GM21529 (cell line): Measurements from ENCODE around the gene PTH1R.
A peak's percentile ranks its signal among the peaks of the same experiment; 100 is the strongest.
"Not testable (repeated sequence)": the region's sequence is repeated elsewhere in the genome, so short reads cannot be mapped to it uniquely, and the experiment has no call there.

Source experiments
- ATAC-seq: cut with Tn5 transposase; IDR thresholded peaks from one replicate; pipeline ENCODE4 v1.9.1; 2021; ENCODE audit not compliant: unreplicated experiment

Gene PTH1R

DNA sequence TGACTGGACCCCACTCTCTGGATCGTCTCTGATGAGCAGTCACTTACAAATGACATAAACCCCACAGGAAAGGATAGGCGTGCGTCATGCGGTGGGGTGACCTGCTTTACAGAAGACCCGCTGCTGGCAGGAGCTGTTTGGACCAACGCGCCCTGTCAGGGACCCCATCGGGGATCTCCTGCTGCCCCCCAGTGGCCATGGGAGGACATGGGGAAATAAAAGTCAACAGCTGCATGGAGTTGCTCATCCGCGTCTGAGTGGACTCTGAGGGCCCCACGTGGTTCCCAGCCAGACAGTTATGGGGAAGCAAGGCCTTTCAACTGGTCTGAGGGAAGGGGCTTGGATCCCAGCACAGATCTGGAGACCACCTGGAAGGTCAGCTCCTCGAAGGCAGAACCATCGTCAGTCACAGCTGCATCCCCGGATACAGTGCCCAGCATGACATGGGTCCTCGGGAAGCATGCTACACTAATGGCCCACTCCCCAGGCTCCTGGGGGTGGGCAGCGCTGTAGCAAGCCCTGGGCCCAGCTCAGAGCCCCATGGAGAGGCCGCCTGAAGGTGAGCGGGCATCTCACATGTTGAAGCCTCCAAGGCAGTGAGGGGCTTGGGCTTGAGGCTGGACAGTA is 32.1 kb downstream of the PTH1R start:
- ATAC-seq = peak; percentile 67

DNA sequence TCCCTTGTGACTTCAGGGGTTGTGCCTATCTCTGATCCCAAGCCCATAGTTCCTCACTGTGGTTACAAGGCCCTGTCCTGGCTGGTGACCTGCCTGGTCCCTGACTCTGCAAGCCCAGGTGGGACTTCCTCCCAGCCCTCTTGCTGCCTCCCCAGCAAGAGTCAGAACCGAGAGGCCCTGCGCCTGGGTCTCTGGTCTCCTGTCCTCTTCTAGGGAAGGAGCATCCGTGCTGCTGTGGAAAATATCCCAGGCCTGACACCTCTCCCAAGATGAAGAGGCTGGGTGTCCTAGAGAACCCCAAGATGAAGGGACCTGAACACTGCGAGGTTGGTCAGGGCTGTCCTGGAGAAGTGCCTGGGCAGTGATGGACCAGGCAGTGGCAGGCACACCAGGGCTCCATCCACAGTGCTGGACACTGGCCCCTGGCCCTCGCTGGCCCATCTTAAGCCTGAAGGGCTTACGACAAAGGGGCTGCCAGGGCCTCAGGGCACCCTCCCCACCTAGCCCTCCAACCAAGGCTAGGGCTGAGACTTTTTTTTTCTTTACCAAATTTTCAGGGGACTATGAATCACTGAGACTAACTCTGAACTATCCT is 32.7 kb downstream of the PTH1R start:
- no peak for ATAC-seq

DNA sequence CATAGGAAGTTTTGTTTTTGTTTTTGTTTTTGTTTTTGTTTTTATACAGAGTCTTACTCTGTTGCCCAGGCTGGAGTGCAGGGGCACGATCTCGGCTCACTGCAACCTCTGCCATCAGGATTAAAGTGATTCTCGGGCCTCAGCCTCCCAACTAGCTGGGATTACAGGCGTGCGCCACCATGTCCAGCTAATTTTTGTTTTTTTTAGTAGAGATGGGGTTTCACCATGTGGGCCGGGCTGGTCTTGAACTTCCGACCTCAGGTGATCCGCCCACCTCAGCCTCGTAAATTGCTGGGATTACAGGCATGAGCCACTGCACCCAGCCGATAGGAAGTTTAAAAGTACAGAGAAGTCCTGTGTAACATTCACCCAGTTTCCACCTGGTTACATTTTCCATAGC is 33.4 kb downstream of the PTH1R start:
- ATAC-seq = not testable (repeated sequence)

DNA sequence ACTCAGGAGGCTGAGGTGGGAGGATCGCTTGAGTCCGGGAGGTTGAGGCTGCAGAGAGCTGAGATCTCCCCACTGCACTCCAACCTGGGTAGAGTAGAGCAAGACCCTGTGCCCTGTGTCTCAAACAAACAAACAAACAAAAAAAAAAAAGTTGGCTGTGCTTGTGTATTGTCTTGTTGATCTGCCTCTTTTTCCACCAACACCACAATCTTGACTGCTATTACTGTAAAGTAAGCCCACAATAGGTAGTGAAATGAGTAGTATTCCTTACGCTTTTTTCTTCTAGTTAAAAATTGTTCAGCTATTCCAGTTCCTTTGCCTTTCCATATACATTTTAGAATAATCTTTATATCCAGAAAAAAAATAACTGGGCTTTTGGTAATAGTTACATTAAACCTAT is 35.5 kb downstream of the PTH1R start:
- no peak for ATAC-seq

DNA sequence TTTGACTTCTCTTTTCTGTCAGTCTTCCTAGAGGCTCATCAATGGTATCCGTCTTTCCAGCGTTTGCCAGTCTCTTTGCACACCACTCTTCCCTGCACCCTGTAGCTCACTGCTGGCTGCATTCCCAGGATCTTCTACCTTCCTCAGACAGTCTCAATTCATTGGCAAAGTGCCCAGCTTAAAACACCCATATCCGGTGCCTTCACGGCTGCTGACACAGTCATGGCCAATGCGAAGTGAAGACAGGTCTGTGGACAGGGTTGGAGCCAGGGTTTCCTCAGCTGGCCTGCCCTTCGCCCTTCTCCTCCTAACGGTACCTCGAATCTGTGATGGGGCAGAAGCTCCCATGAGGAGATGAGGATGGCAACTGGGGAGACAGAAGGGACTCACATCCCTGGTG is 36.1 kb downstream of the PTH1R start:
- no peak for ATAC-seq

DNA sequence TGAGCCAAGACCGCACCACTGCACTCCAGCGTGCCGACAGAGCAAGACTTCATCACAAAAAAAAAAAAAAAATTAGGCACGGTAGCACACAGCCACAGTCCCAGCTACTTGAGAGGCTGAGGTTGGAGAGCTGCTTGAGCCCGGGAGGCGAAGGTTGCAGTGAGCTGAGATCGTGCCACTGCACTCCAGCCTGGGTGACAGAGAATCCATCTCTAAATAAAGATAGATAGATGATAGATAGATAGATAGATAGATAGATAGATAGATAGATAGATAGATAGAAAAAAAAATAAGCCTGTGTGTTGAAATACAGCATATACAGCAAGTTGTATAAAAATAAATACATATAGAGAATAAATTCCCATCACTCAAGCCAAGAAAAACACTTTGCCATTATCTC is 37.3 kb downstream of the PTH1R start:
- no peak for ATAC-seq

DNA sequence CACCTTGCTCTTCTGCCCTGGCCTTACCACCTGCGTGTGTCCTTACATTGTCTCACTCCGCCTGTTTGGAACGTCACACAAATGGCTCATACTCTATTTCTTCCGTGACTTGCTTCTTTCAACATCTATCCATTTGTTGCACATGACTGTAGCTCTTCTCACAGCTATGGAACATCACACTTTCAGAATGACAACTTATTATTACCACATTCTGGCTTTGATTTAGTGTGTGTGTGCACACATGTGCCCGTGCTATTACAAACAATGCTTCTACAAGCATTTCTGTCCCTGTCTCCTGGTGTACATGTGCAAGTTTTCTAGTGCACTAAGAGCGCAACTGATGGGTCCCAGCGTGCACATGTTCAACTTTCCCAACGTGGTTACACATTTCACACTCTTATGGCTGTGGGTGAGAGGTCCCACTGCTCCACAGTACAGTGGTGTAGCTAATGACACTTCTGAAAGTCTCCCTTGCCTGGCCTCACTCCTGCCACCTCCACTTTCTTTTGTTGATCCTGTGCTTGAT is 37.8 kb downstream of the PTH1R start:
- no peak for ATAC-seq

DNA sequence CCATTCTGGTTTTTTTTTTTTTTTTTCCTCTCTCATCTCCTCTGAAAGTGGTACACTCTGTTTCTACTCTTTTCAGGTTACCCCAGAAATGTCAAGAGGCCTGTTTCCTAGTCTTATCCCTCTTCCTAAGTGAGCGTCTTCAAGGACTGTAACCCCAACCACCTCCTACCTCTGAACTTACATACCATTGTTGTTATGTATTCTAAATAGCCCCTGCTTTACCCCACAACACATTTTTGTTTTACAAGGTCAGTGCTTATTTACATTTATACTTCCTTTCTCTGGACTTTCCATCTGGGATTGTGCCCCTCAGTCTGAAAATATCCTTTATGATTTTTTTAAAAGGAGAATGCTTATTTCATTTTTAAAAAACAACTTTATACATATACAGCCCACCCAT is 38.8 kb downstream of the PTH1R start:
- no peak for ATAC-seq

DNA sequence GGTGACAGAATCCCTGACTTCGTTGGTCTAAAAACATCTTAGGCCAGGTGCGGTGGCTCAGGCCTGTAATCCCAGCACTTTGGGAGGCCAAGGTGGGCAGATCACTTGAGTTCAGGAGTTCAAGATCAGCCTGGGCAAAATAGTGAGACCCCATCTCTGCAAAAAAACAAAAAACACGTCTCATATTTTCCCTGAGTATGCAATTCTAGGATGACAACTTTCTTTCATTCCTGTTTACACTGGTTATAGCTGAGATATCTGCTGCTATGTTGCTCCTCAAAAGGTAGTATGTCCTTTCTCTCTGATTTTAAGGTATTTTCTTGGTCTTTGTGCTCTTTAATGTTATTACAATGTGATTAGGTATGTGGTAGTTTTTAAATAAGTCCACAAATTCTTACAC is 39.3 kb downstream of the PTH1R start:
- ATAC-seq = no peak

DNA sequence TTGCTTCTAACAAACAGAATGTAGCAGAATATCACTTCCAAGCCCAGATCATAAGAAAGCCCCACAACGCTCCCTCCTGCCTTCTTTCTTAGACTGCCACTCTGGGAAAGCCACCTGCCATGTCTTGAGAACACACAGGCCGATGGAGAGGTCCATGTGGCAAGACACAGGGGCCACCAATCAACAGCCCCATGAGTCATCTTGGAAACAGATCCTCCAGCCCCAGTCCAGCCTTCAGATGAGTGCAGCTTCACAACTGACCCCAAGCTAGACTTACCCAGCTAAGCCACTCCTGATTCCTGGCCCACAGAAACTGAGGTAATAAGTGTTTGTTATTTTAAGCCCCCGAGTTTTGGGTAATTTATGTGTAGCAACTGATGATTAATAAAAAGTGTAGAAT is 39.7 kb downstream of the PTH1R start:
- ATAC-seq = no peak

DNA sequence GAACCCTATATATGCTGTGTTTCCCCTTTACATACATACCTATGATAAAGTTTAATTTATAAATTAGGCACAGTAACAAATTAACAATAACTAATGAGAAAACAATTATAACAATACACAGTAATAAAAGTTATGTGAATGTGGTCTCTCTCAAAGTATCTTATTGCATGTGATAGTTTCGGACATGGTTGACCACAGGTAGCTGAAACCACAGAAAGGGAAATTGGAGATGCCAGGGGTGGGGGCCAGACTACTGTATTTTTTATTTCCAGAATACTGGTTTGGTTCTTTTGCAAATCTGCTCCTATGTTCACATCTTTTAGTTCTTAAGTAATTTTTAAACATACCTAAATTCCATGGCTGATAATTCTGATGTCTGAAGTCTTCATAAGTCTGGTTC is 40.7 kb downstream of the PTH1R start:
- ATAC-seq = no peak

DNA sequence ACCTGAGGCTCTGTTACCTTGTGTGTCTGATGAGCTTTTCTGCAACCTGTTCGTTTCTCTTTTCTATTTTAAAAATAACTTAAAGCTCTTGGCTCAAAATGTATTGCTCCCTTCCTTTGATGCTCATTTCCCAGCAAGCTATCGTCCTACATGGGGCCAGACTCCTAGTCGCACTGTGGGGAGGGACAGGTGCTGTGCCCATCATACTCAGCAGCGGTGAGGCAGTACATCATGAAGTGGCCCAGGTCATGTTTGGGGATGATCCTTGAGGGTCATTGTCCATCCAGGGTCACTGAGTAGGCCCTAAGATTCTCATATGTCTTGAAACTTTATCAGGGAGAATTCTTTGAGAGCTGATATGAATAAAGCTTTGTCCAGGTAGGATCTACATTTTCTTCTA is 41.1 kb downstream of the PTH1R start:
- ATAC-seq = no peak

DNA sequence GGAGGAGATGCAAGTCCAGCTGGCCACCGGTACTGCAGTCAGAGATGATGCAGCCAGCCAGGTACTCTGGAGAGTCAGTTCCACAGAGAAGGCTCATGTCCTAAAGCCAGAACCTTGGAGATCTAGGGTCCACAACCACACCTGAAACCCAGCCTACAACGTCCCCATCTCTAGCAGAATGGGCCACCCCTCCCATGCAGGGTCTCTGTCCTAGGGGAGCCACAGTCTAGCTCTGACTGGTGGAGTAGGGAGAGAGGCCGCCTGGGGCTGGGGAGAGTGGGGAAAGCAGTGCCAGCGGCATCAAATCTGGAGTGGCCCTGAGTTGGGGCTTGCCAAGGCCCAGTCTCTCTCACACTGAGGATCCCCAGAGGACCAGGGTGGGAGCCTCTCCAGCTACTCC is 43.5 kb downstream of the PTH1R start:
- no peak for ATAC-seq

DNA sequence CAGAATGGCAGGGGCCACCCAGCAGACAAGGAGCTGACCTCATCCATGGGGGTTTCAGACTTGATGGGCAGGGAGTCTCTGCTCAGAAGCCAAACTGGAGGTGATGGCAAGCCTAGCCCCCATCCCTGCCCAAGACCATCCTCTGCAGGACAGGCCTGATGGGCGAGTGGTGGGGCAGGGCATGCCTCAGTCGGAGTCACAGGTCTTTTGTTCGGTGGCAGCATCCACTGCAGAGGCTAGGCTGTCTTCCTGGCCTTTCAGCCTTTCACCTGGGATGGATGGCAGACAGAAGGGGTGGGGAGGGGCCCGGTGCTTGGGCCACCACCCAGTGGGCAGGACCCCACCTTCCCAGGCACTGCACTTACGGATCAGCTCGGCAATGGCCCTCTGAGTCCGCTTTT is 44.4 kb downstream of the PTH1R start:
- no peak for ATAC-seq

DNA sequence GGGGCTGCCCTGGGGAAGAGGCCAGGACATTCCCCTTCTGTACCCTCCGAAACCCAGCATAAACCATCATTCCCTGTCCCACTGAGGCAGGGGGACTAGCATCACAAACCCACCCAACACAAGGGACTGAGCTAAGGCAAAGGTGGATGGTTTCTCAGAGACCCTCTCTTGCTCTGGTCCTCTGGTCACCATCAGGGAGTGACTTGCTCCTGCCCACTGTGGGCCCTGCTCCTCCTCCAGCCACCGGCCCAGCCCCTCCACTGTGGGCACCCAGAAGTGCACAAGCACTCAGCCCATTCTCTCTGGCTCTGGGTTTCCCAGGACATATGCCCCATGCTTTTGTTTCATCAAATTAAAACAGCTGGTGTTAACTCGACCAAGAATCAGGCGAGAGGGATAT is 44.9 kb downstream of the PTH1R start:
- no peak for ATAC-seq

DNA sequence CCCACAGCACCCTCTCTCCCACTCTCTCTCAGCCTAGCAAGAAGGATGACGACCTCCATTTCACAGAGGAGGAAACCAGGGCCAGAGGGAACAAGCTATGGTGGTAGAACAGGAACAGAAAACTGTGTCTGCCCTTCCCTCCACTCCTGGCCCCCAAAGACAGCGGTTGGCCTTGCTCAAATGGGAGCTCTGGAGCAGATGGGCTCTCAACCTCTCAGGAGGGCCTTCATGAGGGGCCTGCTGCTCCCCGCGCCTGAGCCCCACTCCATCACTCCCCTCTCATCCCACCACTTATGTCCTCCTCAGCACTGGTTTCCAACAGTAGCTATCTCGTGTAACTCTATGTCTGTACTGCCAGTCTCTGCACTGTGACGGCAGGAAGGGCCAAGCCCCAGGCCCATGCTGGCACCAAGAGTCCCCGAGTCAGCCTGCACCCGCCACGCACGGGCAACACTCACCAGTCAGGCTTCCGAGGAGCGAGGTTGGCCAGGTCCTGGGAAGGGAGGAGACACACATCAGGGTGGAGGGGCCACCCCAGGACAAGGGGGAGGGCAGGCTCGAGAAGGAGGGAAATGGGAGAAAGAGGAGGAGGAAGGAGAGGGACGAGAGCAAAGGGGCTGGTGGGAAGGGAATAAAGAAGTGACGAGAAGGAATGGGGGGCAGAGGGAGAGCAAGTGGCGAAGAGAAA is 45.5 kb downstream of the PTH1R start:
- ATAC-seq = no peak

DNA sequence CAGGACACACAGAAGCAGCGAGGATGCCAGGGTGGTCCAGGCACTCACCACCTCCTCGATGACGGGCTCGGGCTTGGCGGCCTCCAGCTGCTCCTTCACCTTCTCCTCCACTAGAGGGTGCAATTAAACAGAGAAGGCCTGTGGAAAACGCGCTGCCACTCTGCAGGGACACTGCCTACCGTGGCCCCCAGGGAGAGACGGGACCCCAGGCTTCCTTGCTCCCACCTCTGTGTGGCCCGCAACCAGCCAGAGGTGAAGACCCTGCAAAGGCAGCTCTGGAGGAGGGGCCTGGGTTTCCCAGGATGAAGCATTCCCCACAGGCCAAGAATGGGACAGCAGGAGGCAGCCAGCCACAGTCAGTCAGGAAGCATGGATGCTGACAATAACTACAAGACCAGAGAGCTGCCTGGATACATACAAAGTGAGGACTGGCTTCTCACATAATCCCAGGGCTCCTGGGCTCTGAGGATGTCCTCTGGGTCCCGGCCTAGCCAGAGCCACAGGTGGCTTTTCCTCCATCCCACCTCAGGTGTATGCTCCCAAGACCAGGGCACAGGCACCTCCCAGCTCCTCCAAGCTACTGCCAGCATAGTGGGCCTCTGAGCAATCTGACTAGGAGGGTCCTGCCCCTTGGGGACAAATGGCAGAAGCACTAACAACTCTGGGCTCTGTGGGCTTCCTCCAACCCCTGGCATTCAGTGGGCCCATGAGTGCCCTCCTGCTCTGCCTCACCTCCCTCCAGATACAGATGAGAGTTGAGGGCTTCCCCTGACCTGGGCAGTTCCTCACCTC is 46.2 kb downstream of the PTH1R start:
- ATAC-seq = no peak

DNA sequence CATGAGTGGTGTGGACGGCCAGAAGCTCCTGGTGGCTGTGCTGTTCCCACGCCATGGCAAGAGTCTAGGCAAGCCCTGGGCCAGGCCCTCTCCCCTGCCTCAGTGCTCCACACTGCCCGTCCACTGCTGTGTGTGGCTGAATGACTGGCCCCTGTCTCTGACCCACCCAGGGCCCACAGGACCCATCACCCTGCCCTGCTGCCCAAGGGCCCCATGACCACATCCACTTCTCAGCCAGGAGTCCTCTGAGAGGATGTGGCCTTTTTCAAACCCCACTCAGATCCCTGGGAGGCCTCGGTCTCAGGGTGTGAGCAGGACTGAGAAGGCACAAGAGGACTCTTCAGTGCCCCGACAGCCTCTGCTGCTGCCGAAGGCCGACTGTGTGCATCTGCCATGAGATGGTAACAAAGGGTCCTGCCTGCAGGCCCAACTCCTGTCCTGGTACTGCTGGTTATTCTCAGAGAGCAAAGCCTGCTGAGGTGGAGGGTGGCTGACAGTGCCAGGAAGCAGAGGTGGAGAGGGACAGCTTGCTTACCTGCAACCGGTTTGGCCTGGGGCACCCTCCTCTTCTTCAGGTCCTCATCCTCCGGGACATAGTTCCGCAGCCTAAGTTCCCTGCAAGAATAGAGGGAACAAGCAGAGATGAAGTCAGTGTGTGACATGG is 47.5 kb downstream of the PTH1R start:
- ATAC-seq = no peak

DNA sequence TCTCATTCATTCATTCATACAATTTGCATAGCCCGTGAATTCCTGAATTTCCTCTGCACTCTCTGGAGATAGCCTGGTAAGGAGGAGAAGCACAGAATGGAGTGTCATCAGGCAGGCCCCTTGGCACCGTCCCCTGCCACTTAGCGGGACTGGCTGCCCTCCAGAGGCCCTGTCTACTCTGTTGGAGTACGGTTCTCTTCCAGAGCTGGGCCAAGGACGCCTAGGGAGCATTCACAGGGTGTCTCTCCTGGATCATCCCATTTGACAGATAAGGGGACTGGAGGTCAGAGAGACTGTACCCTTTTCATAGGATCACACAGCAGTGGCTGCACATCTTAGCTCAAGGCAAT is 48.0 kb downstream of the PTH1R start:
- ATAC-seq = no peak

DNA sequence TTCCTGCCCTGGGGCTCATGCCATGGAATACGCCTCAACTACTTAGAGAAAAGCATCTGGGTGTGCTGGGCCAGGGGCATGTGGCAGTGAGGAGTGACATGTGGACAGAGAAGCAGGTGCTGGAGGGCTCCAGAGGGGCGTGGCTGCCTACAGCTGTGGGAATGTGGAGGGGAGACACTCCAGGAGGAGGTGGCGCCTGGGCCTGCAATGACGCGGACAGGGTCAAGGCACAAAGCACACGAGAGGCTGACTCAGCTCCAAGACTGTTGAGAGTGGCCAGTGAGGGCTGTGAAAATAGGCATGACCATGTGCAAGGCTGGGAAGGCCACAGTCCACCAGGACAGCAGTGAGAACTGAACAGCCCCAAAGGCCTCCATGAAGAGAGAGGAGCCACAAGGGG is 48.5 kb downstream of the PTH1R start:
- ATAC-seq = no peak

DNA sequence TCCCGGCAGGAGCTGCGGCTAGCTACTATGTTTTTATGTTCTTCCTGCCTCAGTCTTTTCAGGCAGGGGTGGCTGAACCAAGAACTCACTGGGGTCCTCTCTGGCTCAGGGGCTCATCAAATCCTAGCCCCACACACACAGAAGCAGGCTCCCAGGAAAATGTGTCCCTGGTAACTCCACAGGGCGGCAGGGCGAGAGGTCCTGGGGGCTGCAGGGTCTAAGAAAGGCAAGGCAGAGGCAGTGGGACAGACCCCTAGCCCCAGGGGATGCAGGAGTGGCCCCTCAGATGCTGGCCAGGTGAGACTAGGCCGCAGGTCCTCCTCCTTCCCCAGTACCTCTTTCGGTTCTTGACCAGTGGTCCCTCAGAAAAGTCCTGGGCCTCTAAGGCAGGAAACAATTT is 48.9 kb downstream of the PTH1R start:
- ATAC-seq = no peak
